Activated CD8-positive, alpha-beta memory T cell treated with anti-CD3 and anti-CD28 coated beads, Interleukin-2, amount 10 ng/mL, durations not matched to agents 7 days and 5 days (primary cell): ENCODE data around the gene FLYWCH1. TPM values are rescaled to one million over a fixed set of nuclear protein-coding genes. Genes with fewer than 3 reads are reported as not detected.

ENCODE experiments used
- ATAC-seq: fragments of 150-1000 bp; cut with Tn5 transposase; one replicate; pipeline ENCODE4 v1.10.0; 2021; ENCODE audit warnings: moderate library complexity
- CTCF ChIA-PET: fragments of 350-600 bp; sonication (Branson Sonifier 250); formaldehyde crosslinking; loops from one replicate; lab custom pipeline; 2021; ENCODE audit warnings: antibody characterized with exemption; lab: Charles Lee
- DNase-seq: peaks from one replicate; pipeline ENCODE4 v3.0.0-alpha.2; 2020
- H3K27ac Mint-ChIP-seq: one replicate; pipeline ENCODE4 v1.8.0; 2021; ENCODE audit warnings: mild to moderate bottlenecking, mixed read lengths
- H3K27me3 Mint-ChIP-seq: one replicate; pipeline ENCODE4 v1.8.0; 2021; ENCODE audit warnings: mixed read lengths
- H3K36me3 Mint-ChIP-seq: one replicate; pipeline ENCODE4 v1.8.0; 2021; ENCODE audit warnings: mild to moderate bottlenecking, mixed read lengths
- H3K4me1 Mint-ChIP-seq: one replicate; pipeline ENCODE4 v1.8.0; 2021; ENCODE audit warnings: mixed read lengths
- H3K4me3 Mint-ChIP-seq: one replicate; pipeline ENCODE4 v1.8.0; 2021; ENCODE audit warnings: mild to moderate bottlenecking, moderate library complexity, mixed read lengths
- H3K9me3 Mint-ChIP-seq: one replicate; pipeline ENCODE4 v1.8.0; 2022; ENCODE audit warnings: low read depth, mixed read lengths
- total RNA-seq, 2 experiments: library from RNA; stranded (reverse); gene quantifications; one replicate each; pipeline ENCODE4 v1.2.3, GENCODE V29; 2021

FLYWCH1 gene
- total RNA-seq, 2 experiments from 2014 or later, result 52.7 to 58.1 TPM

DNA sequence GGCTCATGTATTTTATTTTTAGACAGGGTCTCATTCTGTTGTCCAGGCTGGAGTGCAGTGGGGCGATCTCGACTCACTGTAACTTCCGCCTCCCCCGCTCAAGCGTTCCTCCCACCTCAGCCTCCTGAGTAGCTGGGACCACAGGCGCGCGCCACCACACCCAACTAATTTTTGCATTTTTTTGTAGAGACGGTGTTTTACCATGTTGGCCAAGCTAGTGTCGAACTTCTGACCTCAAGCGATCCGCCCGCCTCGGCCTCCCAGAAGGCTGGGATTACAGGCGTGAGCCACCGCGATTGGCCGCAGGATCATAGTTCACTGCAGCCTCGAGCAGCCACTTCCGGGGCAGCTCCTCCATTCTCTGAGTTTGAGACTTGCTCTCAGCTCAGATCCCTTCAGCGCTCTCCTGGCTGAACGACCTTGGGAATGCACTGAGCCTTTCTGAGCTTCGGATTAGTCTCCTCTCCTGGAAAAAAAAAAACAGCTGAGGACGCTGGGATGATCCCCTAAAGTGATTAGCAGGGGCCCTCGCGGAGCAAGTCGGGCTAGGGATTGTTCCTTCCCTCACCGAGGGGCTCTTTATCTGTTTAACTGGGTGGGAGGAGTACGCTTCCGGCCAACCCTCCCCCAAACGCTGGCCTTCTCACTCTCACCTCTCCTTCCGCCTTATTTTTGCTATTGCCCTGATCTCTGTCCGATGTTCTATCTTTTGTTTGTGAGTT lies 69.6 kb downstream of the FLYWCH1 start:
- Mint-ChIP-seq H3K9me3 (no peaks in the 10 kb centered on the region), H3K36me3 (peaks cover 14% of the 10 kb centered on the region), H3K4me1 (peaks cover 33% of the 10 kb centered on the region), H3K4me3 (peak overlapping the region; percentile 93), H3K27me3 (peaks cover 4% of the 10 kb centered on the region), H3K27ac (peak overlapping the region; percentile 86)
- ATAC-seq, result no peak
- CTCF ChIA-PET, result interaction anchor here (0.7 to 3.3 kb wide), 13 partner anchors 12 to 113 kb away, joined by 3 to 28 read pairs (median 4); partner anchors contain the start of genes KREMEN2, PAQR4 and TNFRSF12A
- DNase-seq, result no peak

DNA sequence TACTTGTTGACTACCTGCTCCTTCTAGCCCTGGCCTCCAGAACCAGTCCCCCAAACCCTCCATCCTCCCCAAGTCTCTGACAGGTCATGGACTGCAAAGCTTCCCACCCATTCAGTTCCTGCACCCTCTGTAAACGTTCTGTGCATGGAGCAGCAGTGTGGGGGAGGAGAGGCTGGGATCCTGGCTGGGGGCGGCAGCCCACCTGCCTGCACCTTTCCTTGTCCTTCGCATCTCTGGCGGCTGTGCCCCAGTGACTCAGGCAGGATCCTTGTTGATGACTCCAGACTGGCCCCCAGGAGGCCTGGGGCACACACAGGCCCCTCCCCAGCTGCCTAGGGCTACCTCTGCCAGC lies 70.1 kb downstream of the FLYWCH1 start:
- no peak for ATAC-seq
- H3K36me3 Mint-ChIP-seq, result peaks cover 13% of the 10 kb centered on the region
- CTCF ChIA-PET, result interaction anchor here (0.7 to 3.6 kb wide), 11 partner anchors 12 to 114 kb away, joined by 3 to 28 read pairs (median 6); partner anchors contain the start of genes KREMEN2, PAQR4 and TNFRSF12A
- H3K4me1 Mint-ChIP-seq, result peaks cover 33% of the 10 kb centered on the region
- peaks cover 4% of the 10 kb centered on the region for H3K27me3 Mint-ChIP-seq
- no peaks in the 10 kb centered on the region for H3K9me3 Mint-ChIP-seq
- no peak for DNase-seq
- peak overlapping the region; percentile 38 for H3K27ac Mint-ChIP-seq
- peak overlapping the region; percentile 93 for H3K4me3 Mint-ChIP-seq

DNA sequence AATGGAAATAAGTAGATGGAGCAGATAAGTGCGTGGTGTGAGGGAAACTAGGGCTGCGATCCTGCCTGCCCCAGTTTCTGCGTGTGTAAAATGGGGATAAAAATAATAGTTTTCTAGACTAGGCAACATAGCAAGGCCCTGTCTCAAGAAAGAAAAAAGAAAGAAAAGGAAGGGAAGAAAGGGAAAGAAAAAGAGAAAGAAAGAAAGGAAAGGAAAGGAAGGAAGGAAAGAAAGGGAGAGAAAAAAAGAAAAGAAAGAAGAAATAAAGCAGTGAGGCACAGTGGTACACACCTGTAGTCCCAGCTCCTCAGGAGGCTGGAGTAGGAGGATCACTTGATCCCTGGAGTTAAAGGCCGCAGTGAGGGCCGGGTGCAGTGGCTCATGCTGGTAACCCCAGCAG lies 70.7 kb downstream of the FLYWCH1 start:
- ATAC-seq (no peak), DNase-seq (no peak)
- H3K4me3 Mint-ChIP-seq, result no peak overlapping the region
- peak overlapping the region; percentile 31 for H3K27ac Mint-ChIP-seq
- CTCF ChIA-PET, result interaction anchor here (0.7 to 3.6 kb wide), 11 partner anchors 13 to 94 kb away, joined by 3 to 21 read pairs (median 4); partner anchors contain the start of genes PAQR4 and TNFRSF12A
- H3K4me1 Mint-ChIP-seq, result peaks cover 30% of the 10 kb centered on the region
- peaks cover 4% of the 10 kb centered on the region for H3K27me3 Mint-ChIP-seq
- peaks cover 7% of the 10 kb centered on the region for H3K36me3 Mint-ChIP-seq
- H3K9me3 Mint-ChIP-seq, result no peaks in the 10 kb centered on the region

DNA sequence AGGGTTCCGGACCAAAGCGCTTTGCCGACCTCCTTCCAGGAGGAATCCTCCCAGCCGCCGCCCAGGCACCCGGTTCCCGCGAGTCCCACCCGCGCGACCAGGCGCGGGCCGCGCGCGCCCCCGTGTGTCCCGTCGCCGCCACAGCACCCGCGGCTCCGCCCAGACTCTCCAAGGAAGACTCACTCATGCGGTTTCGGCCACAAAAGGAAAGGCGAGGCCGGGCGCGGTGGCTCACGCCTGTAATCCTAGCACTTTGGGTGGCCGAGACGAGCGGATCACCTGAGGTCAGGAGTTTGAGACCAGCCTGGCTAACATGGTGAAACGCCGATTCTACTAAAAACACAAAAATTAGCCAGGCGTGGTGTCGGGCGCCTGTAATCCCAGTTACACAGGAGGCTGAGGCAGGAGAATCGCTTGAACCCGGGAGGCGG lies 72.0 kb downstream of the FLYWCH1 start:
- ATAC-seq (peak; percentile 38), DNase-seq (peak; percentile 81)
- Mint-ChIP-seq H3K9me3 (no peaks in the 10 kb centered on the region), H3K27me3 (peaks cover 4% of the 10 kb centered on the region), H3K36me3 (peaks cover 1% of the 10 kb centered on the region), H3K27ac (no peak overlapping the region), H3K4me3 (no peak overlapping the region), H3K4me1 (peaks cover 23% of the 10 kb centered on the region)
- CTCF ChIA-PET, result interaction anchor here (0.9 to 3.6 kb wide), 5 partner anchors 14 to 146 kb away, joined by 3 to 21 read pairs (median 3); partner anchors contain the start of gene PAQR4

DNA sequence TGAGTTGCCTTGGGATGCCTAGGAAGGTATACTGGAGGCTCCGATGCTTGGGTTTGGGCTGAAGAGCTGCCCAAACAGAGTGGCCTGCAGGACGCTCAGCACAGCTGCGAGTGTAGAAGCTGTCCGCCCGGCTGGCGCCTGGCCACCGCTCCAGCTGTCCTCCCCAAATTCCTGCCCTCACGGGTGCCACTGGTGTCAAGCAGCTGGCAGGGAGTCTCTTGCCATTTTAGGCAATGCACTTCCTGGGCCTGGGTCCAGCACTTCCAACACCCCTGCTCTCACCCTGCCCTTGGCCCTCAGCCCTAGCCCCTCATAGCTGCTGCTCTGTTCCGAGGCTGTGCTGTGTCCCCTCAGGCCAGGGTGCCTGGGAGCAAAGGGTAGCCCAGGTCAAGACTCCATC lies 73.7 kb downstream of the FLYWCH1 start:
- CTCF ChIA-PET, result interaction anchor here (3.6 kb wide), 1 partner anchor 16 kb away, joined by 21 read pairs; the partner anchor contains the start of gene PAQR4
- Mint-ChIP-seq H3K27ac (no peak overlapping the region), H3K4me3 (no peak overlapping the region), H3K27me3 (peaks cover 8% of the 10 kb centered on the region), H3K9me3 (no peaks in the 10 kb centered on the region), H3K36me3 (peaks cover 1% of the 10 kb centered on the region), H3K4me1 (peaks cover 20% of the 10 kb centered on the region)
- no peak for ATAC-seq
- DNase-seq, result no peak

DNA sequence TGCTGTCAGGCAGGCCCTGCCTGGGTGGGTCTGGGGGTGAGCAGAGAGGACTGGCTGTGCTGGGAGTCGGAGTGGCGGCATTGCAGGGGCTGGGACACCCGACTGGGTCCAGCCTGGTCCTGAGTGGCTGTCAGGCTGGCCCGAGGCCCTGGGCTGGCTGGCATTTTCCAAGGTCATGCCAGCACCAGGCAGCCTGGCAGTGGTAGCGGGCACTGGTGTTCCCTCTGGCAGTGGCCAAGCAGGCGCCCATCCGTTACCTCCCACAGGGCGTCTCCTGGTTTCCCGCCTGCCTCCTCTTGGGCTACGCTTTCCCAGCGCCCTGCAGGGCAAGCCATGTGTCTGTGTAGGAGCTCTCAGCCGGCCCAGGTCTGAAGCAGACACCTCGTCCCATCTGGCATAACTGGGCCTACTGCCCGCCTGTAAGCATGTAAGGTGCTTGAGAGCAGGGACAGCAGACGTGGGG lies 74.2 kb downstream of the FLYWCH1 start:
- CTCF ChIA-PET, result no interaction called here
- ATAC-seq (no peak), DNase-seq (no peak)
- Mint-ChIP-seq H3K27me3 (peaks cover 8% of the 10 kb centered on the region), H3K36me3 (peaks cover 1% of the 10 kb centered on the region), H3K9me3 (no peaks in the 10 kb centered on the region), H3K4me3 (no peak overlapping the region), H3K4me1 (peaks cover 17% of the 10 kb centered on the region), H3K27ac (no peak overlapping the region)

DNA sequence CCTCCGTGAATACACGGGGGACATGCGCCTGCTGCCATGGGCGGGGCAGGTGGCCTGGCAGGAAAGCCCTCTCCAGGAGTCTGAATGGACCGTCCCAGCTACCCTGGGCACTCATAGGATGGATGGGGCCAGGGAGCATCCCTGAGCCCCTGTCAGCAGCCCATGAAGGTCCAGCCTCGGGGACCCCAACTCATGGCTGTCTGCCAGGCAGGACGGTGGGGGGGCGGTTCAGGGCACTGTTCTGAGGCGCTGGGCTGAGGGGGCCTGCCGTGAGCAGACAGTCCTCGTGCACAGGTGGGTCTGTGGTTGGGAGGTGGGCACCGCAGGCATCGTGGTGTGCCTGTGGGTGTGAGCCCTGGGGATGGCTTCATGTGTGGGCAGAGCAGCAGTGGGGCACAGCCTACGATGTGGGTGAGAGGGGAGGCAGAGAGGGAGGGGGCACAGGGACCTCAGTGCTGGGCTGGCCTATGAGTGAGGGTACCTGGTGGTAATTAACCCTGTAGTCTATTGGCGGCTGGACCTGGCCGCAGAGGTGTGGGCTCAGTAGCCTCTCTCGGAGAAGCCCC lies 75.0 kb downstream of the FLYWCH1 start:
- peaks cover under 1% of the 10 kb centered on the region for H3K36me3 Mint-ChIP-seq
- ATAC-seq (no peak), DNase-seq (no peak)
- no peak overlapping the region for H3K27ac Mint-ChIP-seq
- peaks cover 8% of the 10 kb centered on the region for H3K27me3 Mint-ChIP-seq
- H3K9me3 Mint-ChIP-seq, result no peaks in the 10 kb centered on the region
- no peak overlapping the region for H3K4me3 Mint-ChIP-seq
- CTCF ChIA-PET, result no interaction called here
- peaks cover 12% of the 10 kb centered on the region for H3K4me1 Mint-ChIP-seq

DNA sequence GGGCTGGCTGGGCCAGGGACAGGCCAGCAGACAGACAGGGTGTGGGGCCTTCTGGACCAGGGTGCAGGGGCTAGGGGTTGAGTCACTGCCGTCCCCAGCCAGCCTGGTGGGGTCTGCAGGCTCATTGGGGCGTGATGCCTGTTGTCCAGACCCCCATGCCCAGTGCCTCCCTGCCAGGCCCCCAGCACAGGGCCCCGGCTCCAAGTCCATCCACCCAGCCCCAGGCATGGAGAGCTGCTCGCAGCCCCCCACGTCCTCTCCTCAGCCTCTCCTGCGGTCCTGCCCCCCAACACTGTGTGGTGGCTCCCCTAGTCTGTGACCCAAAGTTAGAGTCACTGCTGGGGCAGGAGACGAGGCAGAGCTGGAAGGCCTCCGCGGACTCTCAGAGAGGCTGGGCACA lies 75.6 kb downstream of the FLYWCH1 start:
- no peaks in the 10 kb centered on the region for H3K9me3 Mint-ChIP-seq
- DNase-seq, result no peak

DNA sequence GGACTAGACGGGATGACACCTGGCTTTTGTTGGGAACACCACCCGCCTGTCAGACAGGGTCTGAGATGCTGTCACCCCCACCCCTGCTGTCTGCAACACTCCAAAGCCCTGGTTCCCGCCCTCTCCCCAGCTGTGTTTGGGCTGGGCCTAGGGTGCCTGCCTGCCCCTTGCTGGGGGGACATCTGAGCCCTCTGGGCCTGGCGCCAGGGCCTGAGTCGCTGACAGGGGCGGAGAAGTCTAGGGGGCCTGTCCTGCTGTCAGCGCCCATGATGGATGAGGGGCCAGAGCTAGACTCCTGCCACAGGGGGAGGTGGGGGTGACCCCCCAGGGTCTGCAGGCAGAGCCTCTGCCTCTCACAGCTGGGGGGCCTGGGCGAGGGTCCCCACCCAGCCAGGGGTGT lies 76.1 kb downstream of the FLYWCH1 start:
- H3K4me1 Mint-ChIP-seq, result peaks cover 9% of the 10 kb centered on the region
- no peak for ATAC-seq
- no peaks in the 10 kb centered on the region for H3K36me3 Mint-ChIP-seq
- no peak for DNase-seq
- no peak overlapping the region for H3K27ac Mint-ChIP-seq
- CTCF ChIA-PET, result no interaction called here
- no peaks in the 10 kb centered on the region for H3K9me3 Mint-ChIP-seq
- H3K27me3 Mint-ChIP-seq, result peaks cover 4% of the 10 kb centered on the region
- no peak overlapping the region for H3K4me3 Mint-ChIP-seq

More for the DNA sequence above, 75.6 kb downstream of the FLYWCH1 start:
- Mint-ChIP-seq H3K36me3 (no peaks in the 10 kb centered on the region), H3K4me3 (no peak overlapping the region), H3K4me1 (peaks cover 10% of the 10 kb centered on the region), H3K27ac (no peak overlapping the region), H3K27me3 (peaks cover 7% of the 10 kb centered on the region)
- CTCF ChIA-PET, result no interaction called here
- ATAC-seq, result no peak

DNA sequence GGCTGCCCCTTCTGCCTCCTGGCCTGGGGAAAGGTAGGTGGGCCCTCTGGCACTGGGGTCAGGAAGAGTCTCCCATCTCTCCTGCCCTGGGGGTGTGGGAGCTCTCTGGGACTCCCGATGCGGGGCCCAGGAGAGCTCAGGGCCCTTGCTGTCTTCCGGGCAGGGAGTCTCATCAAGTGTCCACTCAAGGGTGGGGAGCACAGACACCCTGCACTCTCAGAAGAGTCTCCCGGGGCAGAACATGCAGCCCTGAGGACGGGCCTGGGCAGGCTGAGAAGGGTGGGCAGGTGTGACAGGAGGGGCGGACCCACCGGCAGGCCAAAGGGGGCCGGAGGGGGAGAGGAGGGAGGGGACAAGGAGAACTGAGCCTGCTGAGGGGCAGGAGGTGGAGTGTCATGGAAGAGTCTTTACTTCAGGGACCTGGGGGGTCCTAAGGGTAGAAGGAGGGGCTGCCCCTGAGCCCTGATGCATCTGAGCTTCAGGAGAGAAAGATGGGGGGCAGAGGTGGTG lies 76.9 kb downstream of the FLYWCH1 start:
- CTCF ChIA-PET, result no interaction called here
- Mint-ChIP-seq H3K27ac (no peak overlapping the region), H3K36me3 (no peaks in the 10 kb centered on the region), H3K4me1 (peaks cover 6% of the 10 kb centered on the region), H3K27me3 (peaks cover 4% of the 10 kb centered on the region), H3K4me3 (no peak overlapping the region), H3K9me3 (no peaks in the 10 kb centered on the region)
- ATAC-seq (no peak), DNase-seq (no peak)

DNA sequence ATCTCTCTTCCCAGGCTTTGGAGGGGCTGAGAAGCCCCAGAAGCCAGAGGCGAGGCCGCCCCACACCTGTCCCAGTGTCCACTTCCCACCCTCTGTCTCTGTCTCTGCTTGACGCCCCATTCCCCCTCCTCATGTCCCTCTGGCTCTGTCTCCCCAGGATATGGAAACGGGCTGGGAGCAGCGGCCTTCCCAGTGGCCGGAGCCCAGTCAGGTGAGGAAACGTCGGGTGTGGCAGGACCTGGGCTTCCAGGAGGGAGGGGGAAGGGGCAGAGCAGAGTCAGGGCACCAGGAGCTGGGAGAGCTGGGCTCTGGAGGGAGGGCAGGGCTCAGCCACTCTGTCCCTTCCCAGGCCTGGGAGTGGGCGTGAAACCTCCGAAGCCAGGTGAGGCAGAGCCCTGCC lies 79.2 kb downstream of the FLYWCH1 start:
- CTCF ChIA-PET, result no interaction called here
- Mint-ChIP-seq H3K36me3 (no peaks in the 10 kb centered on the region), H3K9me3 (no peaks in the 10 kb centered on the region)

DNA sequence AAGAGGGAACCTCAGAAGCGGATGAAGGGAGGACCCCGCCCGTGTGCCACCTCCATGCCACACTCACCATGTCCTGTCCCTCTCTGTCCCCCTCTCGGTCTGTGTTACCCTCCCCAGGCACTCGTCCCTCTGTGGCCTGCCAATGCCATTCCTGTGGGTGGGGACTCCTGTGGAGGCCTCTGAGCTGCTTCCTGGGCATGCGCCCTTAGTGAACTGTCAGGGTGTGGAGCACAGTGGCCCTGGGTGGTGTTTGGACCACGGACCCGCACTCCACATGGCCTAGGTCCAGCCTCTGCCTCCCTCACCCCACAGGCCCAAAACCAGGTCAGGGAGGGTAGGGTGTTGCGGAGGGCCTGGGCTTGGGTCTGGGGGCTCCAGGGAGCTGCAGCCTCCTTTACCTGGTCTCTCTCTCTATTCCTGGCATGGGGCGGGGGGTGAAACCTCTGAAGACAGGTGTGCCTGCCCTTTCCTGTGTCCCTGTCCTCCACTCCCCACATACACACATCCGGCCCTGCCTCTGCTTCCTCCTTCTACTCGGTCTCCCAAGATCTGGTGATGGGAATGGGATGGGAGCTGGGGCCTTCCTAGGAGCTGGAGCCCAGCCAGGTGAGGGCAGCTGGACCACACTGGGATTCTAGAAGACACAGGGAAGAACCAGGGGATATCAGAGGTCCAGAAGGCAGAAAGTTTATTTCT lies 80.0 kb downstream of the FLYWCH1 start:
- CTCF ChIA-PET, result no interaction called here
- Mint-ChIP-seq H3K9me3 (no peaks in the 10 kb centered on the region), H3K4me1 (no peaks in the 10 kb centered on the region), H3K36me3 (no peaks in the 10 kb centered on the region), H3K27me3 (peaks cover 4% of the 10 kb centered on the region), H3K27ac (no peak overlapping the region), H3K4me3 (no peak overlapping the region)
- no peak for DNase-seq
- ATAC-seq, result no peak

More for the DNA sequence above, 79.2 kb downstream of the FLYWCH1 start:
- no peak overlapping the region for H3K4me3 Mint-ChIP-seq
- H3K27me3 Mint-ChIP-seq, result peaks cover 4% of the 10 kb centered on the region
- H3K27ac Mint-ChIP-seq, result no peak overlapping the region
- ATAC-seq (no peak), DNase-seq (no peak)
- no peaks in the 10 kb centered on the region for H3K4me1 Mint-ChIP-seq

DNA sequence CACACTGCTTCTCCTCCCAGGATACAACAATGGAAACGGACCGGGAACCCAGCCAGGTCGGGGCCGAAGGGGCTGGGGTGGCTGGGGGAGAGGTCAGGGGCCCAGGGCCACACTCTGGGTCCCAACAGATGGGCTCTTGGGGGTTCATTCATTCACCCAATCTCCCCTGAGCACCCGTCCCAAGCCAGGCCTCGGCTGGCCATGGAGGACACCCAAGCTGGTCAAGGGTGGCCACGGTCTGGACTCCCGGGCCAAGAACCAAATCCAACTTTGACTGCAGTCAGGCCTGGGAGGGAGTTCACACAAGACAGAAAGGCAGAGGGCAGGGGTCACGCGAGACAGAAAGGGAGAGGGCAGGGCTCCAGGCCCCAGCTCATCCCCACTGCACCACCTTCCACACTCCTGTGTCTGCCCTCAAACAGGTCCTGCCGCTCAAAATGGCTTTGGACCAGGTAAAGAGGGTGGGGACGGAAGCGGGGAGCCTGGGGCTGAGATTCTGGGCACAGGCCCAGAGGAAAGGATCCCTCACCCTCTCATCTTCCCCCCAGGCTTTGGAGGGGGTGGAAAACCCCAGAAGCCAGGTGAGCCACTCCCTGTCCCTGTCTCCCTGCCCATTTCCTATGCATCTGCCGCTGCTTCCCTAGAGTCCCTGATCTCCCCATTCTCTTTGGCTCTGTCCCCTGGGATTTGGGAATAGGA lies 80.8 kb downstream of the FLYWCH1 start:
- ATAC-seq (no peak), DNase-seq (no peak)
- Mint-ChIP-seq H3K27me3 (peaks cover 4% of the 10 kb centered on the region), H3K4me3 (no peak overlapping the region), H3K27ac (no peak overlapping the region), H3K9me3 (no peaks in the 10 kb centered on the region), H3K4me1 (no peaks in the 10 kb centered on the region), H3K36me3 (no peaks in the 10 kb centered on the region)
- CTCF ChIA-PET, result no interaction called here
